GM13977 (cell line): Measurements from ENCODE around the gene ME3.

Source experiments
- DNase-seq: peaks from one replicate; pipeline ENCODE4 v3.0.0; 2012; ENCODE audit warnings: low spot score
- CTCF ChIP-seq: IDR thresholded peaks from 2 replicates; pipeline ENCODE4 v1.5.1; 2012; ENCODE audit warnings: mild to moderate bottlenecking, control low read depth; ENCODE audit not compliant: insufficient read depth; ENCODE audit errors: extremely low read depth, missing control alignments
- in situ Hi-C: fragments of 300-500 bp; cut with MboI; formaldehyde crosslinking; loops from one replicate; pipeline ENCODE4 v1.12.0; 2022; ENCODE audit warnings: low sequenced_read_pairs, low pct_unique_long_range_greater_than_20kb, mixed read lengths, inconsistent platforms; ENCODE audit not compliant: unreplicated experiment

ME3 gene

GRCh38 chr11:86488553-86488952 is 183.9 kb downstream of the ME3 start:
- in situ Hi-C loops: no loop called here

GRCh38 chr11:86487671-86488070 is 184.7 kb downstream of the ME3 start:
- in situ Hi-C loops: no loop called here
- TF ChIP-seq CTCF: peak; percentile 22
- DNase-seq: no peak

More at GRCh38 chr11:86488553-86488952, 183.9 kb downstream of the ME3 start:
- no peak for TF ChIP-seq CTCF
- no peak for DNase-seq

GRCh38 chr11:86486261-86487030 is 186.0 kb downstream of the ME3 start:
- in situ Hi-C loops: no loop called here
- no peak for TF ChIP-seq CTCF
- no peak for DNase-seq

GRCh38 chr11:86484795-86485166 is 187.6 kb downstream of the ME3 start:
- in situ Hi-C loops: no loop called here
- no peak for DNase-seq
- TF ChIP-seq CTCF: no peak

- TF ChIP-seq CTCF: no peak
- in situ Hi-C loops: no loop called here
- no peak for DNase-seq
Measured at GRCh38 chr11:86483940-86484794, 188.2 kb downstream of the ME3 start.

- in situ Hi-C loops: no loop called here
- no peak for TF ChIP-seq CTCF
Measured at GRCh38 chr11:86483610-86483939, 188.8 kb downstream of the ME3 start.

More at GRCh38 chr11:86483610-86483939, 188.8 kb downstream of the ME3 start:
- DNase-seq: no peak
